ENCODE measurements around the gene FANCD2.

DNA sequence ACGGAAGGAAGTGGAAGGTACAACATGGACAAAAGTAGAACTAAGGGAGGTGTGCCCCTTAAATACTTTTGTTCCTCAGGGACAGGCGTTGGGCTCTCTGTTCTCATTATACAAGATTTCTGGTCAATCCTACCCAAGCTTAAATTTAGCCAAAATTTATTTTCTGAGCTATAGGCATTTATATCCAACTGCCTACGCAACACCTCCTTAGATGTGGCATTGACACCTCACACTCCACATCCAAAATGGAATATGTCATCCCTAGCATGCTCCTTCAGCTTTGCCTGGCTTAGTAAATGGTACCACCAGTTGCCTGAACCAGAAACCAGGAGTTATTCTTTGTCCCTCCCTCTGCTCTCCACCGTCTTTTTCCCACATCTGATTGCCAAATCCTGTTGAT is 55.6 kb downstream of the FANCD2 start:
- TF ChIP-seq EZH2 (IDR thresholded peaks at IDR 0.05; ENCODE audit: borderline replicate concordance, low read depth, low read length, poor library complexity, severe bottlenecking) = no peak
- TF ChIP-seq, protein P1, sequence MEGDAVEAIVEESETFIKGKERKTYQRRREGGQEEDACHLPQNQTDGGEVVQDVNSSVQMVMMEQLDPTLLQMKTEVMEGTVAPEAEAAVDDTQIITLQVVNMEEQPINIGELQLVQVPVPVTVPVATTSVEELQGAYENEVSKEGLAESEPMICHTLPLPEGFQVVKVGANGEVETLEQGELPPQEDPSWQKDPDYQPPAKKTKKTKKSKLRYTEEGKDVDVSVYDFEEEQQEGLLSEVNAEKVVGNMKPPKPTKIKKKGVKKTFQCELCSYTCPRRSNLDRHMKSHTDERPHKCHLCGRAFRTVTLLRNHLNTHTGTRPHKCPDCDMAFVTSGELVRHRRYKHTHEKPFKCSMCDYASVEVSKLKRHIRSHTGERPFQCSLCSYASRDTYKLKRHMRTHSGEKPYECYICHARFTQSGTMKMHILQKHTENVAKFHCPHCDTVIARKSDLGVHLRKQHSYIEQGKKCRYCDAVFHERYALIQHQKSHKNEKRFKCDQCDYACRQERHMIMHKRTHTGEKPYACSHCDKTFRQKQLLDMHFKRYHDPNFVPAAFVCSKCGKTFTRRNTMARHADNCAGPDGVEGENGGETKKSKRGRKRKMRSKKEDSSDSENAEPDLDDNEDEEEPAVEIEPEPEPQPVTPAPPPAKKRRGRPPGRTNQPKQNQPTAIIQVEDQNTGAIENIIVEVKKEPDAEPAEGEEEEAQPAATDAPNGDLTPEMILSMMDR (conservative IDR thresholded peaks at IDR 0.05; ENCODE audit: low read depth, low read length) = no peak
